Heart left ventricle (tissue), 16 donors: Measurements from ENCODE around the gene NAB1. TPM values are rescaled to one million over a fixed set of nuclear protein-coding genes. Genes with fewer than 3 reads are reported as not detected.

ENCODE experiments used
- ATAC-seq, 4 donors: fragments of 200-7000 bp; cut with Tn5 transposase; one replicate each; pipeline ENCODE4 v1.9.1; 2020 to 2022; ENCODE audit warnings: moderate library complexity in 4 of 4, mild to moderate bottlenecking in 3 of 4, moderate number of reproducible peaks in 1 of 4
- DNase-seq, 5 donors: peaks; one replicate each; pipeline ENCODE4 v3.0.0-alpha.2; 2020
- H3K27ac ChIP-seq, 12 donors: fragments of 200-600 bp; sonication (generic) in 4 of 12; one replicate each; pipeline versions ENCODE4 v1.5.0 to v1.8.0; 2016 to 2022; ENCODE audit warnings: mild to moderate bottlenecking in 2 of 12
- H3K27me3 ChIP-seq, 9 donors: fragments of 200-600 bp; sonication (generic) in 2 of 9; one replicate each; pipeline versions ENCODE4 v1.5.1 to v1.8.0; 2016 to 2022; ENCODE audit warnings: mild to moderate bottlenecking in 3 of 9
- H3K36me3 ChIP-seq, 9 donors: fragments of 200-600 bp; sonication (generic) in 2 of 9; one replicate each; pipeline versions ENCODE4 v1.5.0 to v1.8.0; 2018 to 2022; ENCODE audit warnings: mild to moderate bottlenecking in 2 of 9
- H3K4me1 ChIP-seq, 12 donors: fragments of 200-600 bp; sonication (generic) in 4 of 12; one replicate each; pipeline versions ENCODE4 v1.5.0 to v1.8.0; 2016 to 2022; ENCODE audit warnings: mild to moderate bottlenecking in 3 of 12
- H3K4me3 ChIP-seq, 12 donors: fragments of 200-600 bp; sonication (generic) in 4 of 12; one replicate each; pipeline versions ENCODE4 v1.5.0 to v1.8.0; 2017 to 2022; ENCODE audit warnings: mild to moderate bottlenecking in 9 of 12, moderate library complexity in 4 of 12
- H3K9me3 ChIP-seq, 12 donors: fragments of 200-600 bp; sonication (generic) in 4 of 12; one replicate each; pipeline versions ENCODE4 v1.5.0 to v1.8.0; 2016 to 2022; ENCODE audit warnings: mild to moderate bottlenecking in 1 of 12
- POLR2A ChIP-seq, 2 donors: fragments of 450-650 bp; IDR thresholded peaks; one replicate each; pipeline ENCODE4 v1.6.1; 2017; ENCODE audit warnings: antibody characterized with exemption in 2 of 2, mild to moderate bottlenecking in 2 of 2, moderate library complexity in 2 of 2
- WGBS, 4 donors: extraction: QIAGEN DNeasy Blood & Tissue Kit in 2 of 4; methylation state at CpG; one replicate each; pipeline versions ENCODE4 v1.1.5 to v1.1.7; 2013 to 2018; 5-methylcytosine and 5-hydroxymethylcytosine counted together
- intact Hi-C, 10 donors: fragments of 100-400 bp; cut with DNase I; formaldehyde crosslinking; loops; one replicate each; pipeline versions ENCODE4 v1.11.1 to v1.14.2; 2022
- polyA plus RNA-seq, 2 donors: library from polyadenylated mRNA; stranded (reverse); fragments of 200-250 nt; gene quantifications; one replicate each; pipeline ENCODE4 v1.2.3, GENCODE V29; 2013
- total RNA-seq, 9 donors: library from RNA; depleted of rRNA in 2 of 9; stranded (reverse); fragments of >200 nt in 2 of 9; fragmentation: NEBNext Ultra II Directional in 3 of 9; extraction: Animal tissue kit (Norgen Biotek cat#: 25700) in 3 of 9; gene quantifications; one replicate each; pipeline versions ENCODE4 v1.1.0 to v1.2.4, GENCODE V29; 2016 to 2023
- TF ChIP-seq, protein P1 (sequence below), 12 donors: fragments of 200-600 bp; sonication (generic) in 4 of 12; IDR thresholded peaks; one replicate each; pipeline versions ENCODE4 v1.5.0 to v1.8.0; 2018 to 2022; ENCODE audit warnings: antibody characterized with exemption in 12 of 12, mild to moderate bottlenecking in 5 of 12
- donor health status: ischemic (EF 13 %, LVEDD 7.1; RV severe dilation, severe dysfunction).
- donor health status: healthy with polysubstance abuse.
- donor health status: DM: no; HTN: yes; CAD: no.
- donor health status: DM: no; HTN: no; CAD: no.
- donor health status: ischemic (EF 25% LVEDD 6.9; RV normal size, moderate dysfunction).
- donor health status: ischemic (EF 25% LVEDD 5.7; RV mildly dilated, moderate dysfunction).
- donor health status: healthy.
- donor health status: DM: yes; HTN: yes; CAD: no.
- donor health status: ischemic (EF 35%, LVEDD 5.7; RV mildly dilated, moderate dysfunction).
- donor health status: nonischemic (EF 11% LVEDD 7.7; RV severe dilation, severe dysfunction).
- donor health status: DM: yes; HTN: yes; CAD: no.
- donor health status: PGD.
- donor health status: ischemic (EF 29% LVEDD 5.4; RV normal size, mild dysfunction).
- donor health status: nonischemic (EF 23%, LVEDD 6.1; RV moderate dilation, normal function).

NAB1 gene
- total and polyA plus RNA-seq, 11 donors, result 10.1 to 41.8 (median 29.1) TPM

DNA sequence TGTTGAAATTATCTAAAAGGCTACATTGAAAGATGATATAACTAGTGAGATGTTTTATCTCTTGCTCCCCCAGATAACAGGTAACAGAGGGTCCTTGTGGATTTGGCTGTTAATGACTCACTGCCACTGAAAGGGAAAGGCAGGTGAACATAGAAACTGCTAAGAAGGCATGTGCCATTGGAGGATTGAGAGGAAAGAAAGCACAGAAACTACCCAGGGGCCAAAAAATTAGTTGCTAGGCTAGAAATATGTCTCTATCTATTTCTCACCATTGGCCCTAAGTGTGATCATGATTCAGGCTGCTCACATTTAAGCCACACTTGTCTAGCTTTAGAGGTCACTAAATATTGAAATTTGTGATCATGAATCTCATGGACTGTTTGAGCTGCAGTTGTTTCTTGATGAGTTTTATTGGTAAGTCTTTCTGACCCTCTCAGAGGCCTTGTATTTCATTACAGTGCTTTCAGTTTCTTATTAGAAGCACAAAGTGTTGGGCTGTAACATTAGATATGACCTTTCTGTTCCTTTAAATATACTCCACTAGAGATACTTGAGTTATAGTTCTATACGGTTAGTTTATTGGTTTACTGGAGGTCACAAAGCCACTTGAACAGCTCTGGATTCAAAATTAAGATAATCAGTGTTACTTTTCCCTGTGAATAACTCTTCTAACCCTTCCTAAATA, 26.2 kb downstream of the NAB1 start:
- Histone ChIP-seq H3K27ac (peak overlapping the region in 1 of 12 donors; percentile 7), H3K4me1 (peaks cover 0 to 43% (median 19%) of the 10 kb centered on the region in 12 donors)

DNA sequence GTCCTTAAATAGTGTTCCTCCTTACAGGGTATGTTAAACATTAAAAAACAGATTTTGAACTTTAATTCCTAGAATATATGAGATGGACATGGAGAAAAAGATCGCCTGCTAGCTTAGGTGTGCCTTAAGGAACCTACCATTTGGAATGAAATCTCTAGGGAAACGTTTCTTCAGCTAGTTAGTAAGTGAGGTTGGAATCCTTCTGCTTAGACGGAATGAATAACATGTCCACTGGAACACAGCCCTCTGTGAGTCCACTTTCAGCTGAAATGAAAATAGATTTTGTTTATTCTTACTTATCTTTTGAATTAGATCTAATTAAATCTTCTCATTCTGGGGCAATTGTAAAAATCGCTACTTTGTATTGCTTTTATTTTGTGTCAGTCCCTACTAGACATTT, 28.4 kb downstream of the NAB1 start:
- ATAC-seq, result no peak
- no peaks in the 10 kb centered on the region for H3K27me3 ChIP-seq
- DNase-seq, result no peak
- H3K9me3 ChIP-seq, result no peaks in the 10 kb centered on the region
- peak overlapping the region in 3 of 12 donors; percentile 29 to 43 (median 35) for H3K27ac ChIP-seq
- peaks cover 0 to 55% (median 27%) of the 10 kb centered on the region in 12 donors for H3K4me1 ChIP-seq
- intact Hi-C loops, result no loop called here
- WGBS, 4 donors, result 78 to 84% (median 81%) methylated on average over 4 of the region's 4 CpGs
- H3K4me3 ChIP-seq, result no peak overlapping the region
- no peak for TF ChIP-seq POLR2A (IDR thresholded peaks at IDR 0.05)
- TF ChIP-seq, protein P1, sequence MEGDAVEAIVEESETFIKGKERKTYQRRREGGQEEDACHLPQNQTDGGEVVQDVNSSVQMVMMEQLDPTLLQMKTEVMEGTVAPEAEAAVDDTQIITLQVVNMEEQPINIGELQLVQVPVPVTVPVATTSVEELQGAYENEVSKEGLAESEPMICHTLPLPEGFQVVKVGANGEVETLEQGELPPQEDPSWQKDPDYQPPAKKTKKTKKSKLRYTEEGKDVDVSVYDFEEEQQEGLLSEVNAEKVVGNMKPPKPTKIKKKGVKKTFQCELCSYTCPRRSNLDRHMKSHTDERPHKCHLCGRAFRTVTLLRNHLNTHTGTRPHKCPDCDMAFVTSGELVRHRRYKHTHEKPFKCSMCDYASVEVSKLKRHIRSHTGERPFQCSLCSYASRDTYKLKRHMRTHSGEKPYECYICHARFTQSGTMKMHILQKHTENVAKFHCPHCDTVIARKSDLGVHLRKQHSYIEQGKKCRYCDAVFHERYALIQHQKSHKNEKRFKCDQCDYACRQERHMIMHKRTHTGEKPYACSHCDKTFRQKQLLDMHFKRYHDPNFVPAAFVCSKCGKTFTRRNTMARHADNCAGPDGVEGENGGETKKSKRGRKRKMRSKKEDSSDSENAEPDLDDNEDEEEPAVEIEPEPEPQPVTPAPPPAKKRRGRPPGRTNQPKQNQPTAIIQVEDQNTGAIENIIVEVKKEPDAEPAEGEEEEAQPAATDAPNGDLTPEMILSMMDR (IDR thresholded peaks at IDR 0.05), result no peak
- peaks cover 0 to 47% (median 37%) of the 10 kb centered on the region in 9 donors for H3K36me3 ChIP-seq

More for the DNA sequence above, 26.2 kb downstream of the NAB1 start:
- TF ChIP-seq, protein P1 (IDR thresholded peaks at IDR 0.05), result no peak
- no peak for TF ChIP-seq POLR2A (IDR thresholded peaks at IDR 0.05)
- DNase-seq (no peak), ATAC-seq (no peak)
- H3K36me3 ChIP-seq, result peaks cover 0 to 68% (median 56%) of the 10 kb centered on the region in 9 donors
- 20 to 69% (median 43%) methylated on average over 1 of the region's 1 CpG for WGBS, 4 donors
- no peak overlapping the region for H3K4me3 ChIP-seq
- intact Hi-C loops, result no loop called here
- H3K27me3 ChIP-seq, result no peaks in the 10 kb centered on the region
- H3K9me3 ChIP-seq, result no peaks in the 10 kb centered on the region

DNA sequence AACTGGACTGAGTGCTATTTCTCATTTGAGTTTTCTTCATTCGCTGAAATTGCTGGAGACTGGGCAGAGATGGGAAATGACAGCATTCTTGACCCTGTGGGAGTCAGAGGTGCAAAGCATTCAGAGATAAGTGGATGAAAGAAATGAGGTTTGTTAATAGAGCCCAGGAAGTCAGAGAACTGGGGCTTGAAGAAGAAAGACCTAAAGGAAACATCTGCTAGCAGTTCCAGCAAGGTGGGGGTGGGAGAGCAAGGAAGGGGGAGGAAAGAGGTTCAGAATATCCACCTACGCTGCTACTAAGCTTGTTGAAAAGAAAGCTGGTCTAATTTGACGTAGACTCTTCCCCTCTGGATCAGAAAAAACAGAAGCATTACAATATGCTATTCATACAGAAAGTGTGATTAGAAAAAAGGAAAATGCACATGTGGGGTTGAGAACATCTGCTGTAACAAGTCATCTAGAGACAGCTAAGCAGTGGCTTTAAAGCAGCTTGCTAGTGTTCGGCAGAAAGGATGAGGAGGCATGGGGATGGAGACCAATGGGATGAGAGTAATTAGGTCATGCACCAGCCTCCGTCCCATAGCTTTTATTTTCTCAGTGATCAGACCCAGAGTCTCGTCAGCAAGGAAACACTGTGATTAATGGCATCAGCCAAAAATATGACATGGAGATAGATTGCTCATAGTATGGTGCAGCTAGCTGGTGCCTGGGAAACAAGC, 29.7 kb downstream of the NAB1 start:
- peak overlapping the region in 8 of 12 donors; percentile 11 to 60 (median 37) for H3K27ac ChIP-seq
- no peaks in the 10 kb centered on the region for H3K9me3 ChIP-seq
- peaks cover 0 to 61% (median 27%) of the 10 kb centered on the region in 12 donors for H3K4me1 ChIP-seq
- TF ChIP-seq, protein P1 (IDR thresholded peaks at IDR 0.05), result no peak
- TF ChIP-seq POLR2A (IDR thresholded peaks at IDR 0.05), result no peak
- no peak overlapping the region for H3K4me3 ChIP-seq
- H3K27me3 ChIP-seq, result no peaks in the 10 kb centered on the region
- H3K36me3 ChIP-seq, result peaks cover 0 to 33% (median 23%) of the 10 kb centered on the region in 9 donors
- intact Hi-C loops, result no loop called here
- ATAC-seq (peak in 3 of 4 donors; percentile 48 to 82 (median 72)), DNase-seq (peak in 1 of 5 donors; percentile 15)
- 39 to 45% (median 41%) methylated on average over 6 of the region's 6 CpGs for WGBS, 4 donors

DNA sequence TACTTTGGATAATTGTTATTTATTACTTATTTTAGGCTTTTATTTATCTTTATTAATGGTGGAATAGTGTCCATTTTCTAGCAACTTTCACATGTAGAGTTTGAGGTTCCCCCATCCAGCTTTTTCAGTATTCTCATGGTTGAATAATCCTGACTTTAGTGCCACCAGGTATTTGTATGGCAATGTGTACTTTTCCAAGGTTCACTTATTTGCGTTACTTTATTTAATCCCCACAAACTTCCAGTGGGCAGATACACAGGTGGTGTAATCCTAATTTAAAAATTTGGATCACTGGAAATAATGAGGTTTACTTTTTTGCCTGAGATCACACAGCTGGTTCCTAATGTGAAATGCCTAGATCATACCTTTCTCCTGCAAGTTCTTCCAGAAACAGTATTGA, 30.5 kb downstream of the NAB1 start:
- Histone ChIP-seq H3K27ac (peak overlapping the region in 4 of 12 donors; percentile 11 to 60 (median 50)), H3K4me1 (peaks cover 0 to 61% (median 27%) of the 10 kb centered on the region in 12 donors), H3K27me3 (no peaks in the 10 kb centered on the region), H3K4me3 (no peak overlapping the region), H3K9me3 (no peaks in the 10 kb centered on the region), H3K36me3 (peaks cover 0 to 29% (median 16%) of the 10 kb centered on the region in 9 donors)
- DNase-seq (no peak), ATAC-seq (no peak)
- WGBS, 4 donors, result 96 to 100% (median 98%) methylated on average over 1 of the region's 1 CpG
- TF ChIP-seq, protein P1 (IDR thresholded peaks at IDR 0.05), result no peak
- TF ChIP-seq POLR2A (IDR thresholded peaks at IDR 0.05), result no peak
- intact Hi-C loops, result no loop called here
